Fibroblast of the aortic adventitia (primary cell): ENCODE data around the gene STBD1. TPM values are rescaled to one million over a fixed set of nuclear protein-coding genes. Genes with fewer than 3 reads are reported as not detected.

Experiments used
- DNase-seq: peaks from one replicate; pipeline ENCODE4 v3.0.0-alpha.2; 2010; ENCODE audit warnings: low read depth
- H3K4me3 ChIP-seq: 2 replicates; pipeline ENCODE4 v1.5.1; 2011; ENCODE audit warnings: low read depth, mild to moderate bottlenecking, control low read depth, low read length, moderate library complexity
- total RNA-seq: library from RNA; depleted of rRNA; stranded (reverse); fragments of >200 nt; gene quantifications from 2 replicates; pipeline ENCODE4 v1.2.3, GENCODE V29; 2012; ENCODE audit warnings: low replicate concordance
- TF ChIP-seq, protein P1 (sequence below): IDR thresholded peaks from 2 replicates; pipeline ENCODE4 v1.5.1; 2011; ENCODE audit warnings: mild to moderate bottlenecking, low read length, control low read depth, inconsistent platforms; ENCODE audit not compliant: insufficient read depth

The STBD1 gene
- total RNA-seq, 1 donor: 3.6 TPM

DNA sequence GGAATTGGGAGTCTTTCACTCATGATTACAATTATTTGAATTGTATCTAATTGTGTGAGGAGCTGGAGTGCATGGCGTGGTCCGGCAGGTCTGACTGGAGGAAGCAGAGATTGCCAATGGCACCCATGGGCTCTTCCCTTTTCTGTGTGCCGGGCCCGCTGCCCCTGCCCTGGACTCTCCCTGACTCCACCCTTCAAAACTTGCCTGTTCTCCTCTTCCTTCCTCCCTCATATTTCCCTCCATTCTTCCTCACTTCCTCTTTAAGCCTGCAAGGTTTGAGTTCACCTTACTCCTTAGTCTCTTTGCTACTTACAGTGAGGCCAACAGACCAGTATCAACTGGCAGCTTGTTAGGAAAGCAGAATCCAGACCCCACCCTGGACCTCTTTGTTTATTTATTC, 6.5 kb upstream of the STBD1 start:
- no peak overlapping the region for H3K4me3 ChIP-seq
- DNase-seq: no peak
- TF ChIP-seq, protein P1, sequence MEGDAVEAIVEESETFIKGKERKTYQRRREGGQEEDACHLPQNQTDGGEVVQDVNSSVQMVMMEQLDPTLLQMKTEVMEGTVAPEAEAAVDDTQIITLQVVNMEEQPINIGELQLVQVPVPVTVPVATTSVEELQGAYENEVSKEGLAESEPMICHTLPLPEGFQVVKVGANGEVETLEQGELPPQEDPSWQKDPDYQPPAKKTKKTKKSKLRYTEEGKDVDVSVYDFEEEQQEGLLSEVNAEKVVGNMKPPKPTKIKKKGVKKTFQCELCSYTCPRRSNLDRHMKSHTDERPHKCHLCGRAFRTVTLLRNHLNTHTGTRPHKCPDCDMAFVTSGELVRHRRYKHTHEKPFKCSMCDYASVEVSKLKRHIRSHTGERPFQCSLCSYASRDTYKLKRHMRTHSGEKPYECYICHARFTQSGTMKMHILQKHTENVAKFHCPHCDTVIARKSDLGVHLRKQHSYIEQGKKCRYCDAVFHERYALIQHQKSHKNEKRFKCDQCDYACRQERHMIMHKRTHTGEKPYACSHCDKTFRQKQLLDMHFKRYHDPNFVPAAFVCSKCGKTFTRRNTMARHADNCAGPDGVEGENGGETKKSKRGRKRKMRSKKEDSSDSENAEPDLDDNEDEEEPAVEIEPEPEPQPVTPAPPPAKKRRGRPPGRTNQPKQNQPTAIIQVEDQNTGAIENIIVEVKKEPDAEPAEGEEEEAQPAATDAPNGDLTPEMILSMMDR: no peak

DNA sequence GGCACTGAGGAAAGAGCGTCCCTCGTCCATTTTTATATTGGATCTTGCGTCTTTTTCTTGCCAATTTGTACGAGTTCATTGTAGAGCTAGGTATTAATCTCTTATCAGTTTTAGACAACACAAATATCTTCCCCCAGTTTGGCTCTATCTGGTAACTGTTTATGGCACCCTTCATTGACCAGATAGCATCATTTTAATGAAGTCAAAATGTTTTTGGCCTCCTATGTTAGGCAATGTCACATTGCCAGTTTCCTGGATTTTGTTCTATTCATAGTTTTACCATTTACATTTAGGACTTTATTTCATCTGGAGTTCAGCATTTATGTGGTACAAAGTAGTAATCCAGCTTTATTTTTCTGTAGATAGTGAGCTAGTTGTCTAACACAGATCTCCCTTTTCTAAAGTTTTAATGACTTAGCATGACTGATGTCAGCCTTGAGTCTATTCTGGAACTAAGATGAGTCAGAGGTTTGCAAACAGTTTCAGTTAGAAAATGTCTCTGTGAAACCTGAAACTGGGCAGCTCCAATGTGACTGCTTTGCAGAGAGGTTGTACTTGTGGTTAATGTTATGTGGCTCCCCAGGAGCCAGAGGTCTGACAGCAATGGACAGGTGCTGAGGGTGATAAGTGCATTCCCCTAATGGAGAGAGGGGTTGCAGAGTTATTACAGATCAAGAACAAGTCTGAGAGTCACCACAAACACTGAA, 5.3 kb upstream of the STBD1 start:
- TF ChIP-seq, protein P1: no peak
- DNase-seq: peak; percentile 64
- H3K4me3 ChIP-seq: no peak overlapping the region

DNA sequence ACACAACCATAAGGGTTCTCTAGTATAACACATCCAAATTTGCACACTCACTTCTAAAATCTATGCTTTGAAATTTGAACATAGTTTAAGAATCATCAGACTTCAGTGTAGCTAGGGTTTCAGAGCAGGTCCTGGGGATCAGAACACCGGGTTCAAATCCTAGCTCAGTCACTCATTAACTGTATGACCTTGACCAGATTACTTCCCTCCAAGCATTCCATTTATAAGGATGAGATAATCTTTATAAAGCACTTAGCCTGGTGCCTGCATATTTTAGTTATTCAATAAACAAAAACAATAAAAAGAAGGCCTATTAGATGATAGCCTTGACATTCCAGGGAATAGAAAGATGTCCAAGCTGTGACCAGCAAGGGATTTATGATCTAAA, 4.8 kb upstream of the STBD1 start:
- DNase-seq: no peak
- no peak overlapping the region for H3K4me3 ChIP-seq

DNA sequence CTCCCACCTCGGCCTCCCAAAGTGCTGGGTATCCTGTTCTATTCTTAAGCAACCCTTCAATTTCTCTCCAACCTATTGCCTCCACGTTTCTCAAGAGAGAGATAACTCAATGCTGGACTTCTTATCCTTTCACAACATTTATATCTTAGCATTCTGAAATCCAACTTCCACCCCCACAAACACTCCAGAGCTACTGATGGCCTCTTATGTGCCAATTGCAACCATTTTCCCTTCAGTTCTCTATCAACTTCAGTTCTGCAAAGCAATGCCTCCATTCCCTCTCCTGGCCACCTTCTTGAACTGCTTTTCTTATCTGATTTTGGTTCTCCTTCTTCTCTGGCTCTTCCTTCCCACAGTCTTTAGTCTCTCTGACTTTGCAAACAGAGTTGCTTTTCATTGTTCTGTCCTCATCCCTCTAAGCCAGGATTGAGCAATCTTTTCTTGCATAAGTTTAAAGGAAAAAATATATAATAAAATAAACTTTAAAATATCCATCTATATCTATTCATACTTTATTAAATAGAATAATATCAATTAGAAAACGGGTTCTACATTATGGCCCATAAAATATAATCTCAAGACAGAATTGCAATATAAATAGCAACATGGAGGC, 3.6 kb upstream of the STBD1 start:
- TF ChIP-seq, protein P1: no peak
- H3K4me3 ChIP-seq: no peak overlapping the region
- DNase-seq: peak; percentile 49

More for the DNA sequence above, 4.8 kb upstream of the STBD1 start:
- TF ChIP-seq, protein P1: no peak

DNA sequence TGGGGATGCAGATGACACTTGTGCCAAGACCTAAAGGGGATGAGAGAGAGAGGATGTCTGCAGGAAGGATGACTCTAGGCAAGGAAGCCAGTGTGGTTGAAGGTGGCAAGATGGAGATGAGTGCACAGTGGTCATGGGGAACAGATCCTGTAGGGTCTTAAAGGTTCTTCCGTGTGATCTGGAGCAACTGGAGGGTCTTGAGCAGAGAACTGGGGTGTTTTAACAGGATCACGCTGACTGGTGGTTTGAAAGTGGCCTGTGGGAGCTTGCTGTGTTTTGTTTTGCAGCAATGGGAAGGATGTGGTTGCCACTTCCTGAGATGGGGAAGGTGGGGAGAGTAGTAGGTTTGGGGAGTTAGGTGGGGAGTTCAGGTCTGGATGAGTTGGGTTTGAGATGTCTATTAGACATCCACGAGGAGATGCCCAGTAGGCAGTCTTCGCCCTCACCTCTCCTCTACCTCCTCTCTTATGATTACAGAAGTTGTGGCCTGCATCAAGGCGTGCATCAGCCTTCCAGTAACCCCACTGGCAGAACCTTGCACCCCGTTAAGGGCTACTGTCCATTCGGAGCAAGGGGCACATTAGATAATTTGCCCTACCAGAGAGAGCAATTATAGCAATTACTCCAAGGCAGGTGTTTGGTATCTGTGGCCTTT, 1.4 kb upstream of the STBD1 start:
- peak overlapping the region; percentile 86 for H3K4me3 ChIP-seq
- TF ChIP-seq, protein P1: no peak

DNA sequence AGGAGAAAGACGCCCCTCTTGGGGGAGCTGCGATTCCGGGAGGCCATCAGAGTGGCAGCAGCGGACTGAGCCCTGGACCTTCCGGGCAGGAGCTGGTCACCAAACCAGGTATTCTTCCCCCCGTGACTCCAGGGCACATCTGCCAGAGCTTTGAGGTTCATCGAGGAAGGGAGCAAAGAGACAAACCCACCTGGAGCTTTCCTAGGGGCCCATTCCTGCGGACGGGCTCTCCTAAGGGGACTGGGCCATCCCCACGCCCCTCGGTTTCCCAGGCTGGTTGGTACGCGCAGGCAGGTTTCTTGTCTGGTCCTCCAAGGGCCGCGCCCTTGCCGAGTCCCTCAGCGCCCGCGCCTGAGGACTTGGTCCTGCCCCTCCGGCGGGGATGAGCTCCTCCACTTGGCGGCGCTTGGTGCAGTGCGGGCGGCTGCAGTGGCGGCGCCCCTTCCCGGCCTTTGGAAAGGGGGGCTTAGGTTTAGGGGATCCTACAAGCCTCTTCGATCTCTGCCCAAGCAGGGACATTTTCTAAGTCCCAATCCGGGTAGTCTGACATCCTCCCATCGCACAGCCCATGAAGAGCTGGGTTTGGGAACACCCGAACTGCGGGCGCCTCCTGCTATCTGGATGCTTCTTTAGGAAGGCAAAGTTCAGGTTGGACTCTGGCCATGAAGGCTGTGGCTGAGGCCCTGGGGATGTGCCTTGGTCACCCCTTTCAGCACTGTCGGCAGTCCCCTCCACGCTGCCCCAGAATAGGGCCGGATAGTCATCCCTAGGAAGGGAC, 538 bp downstream of the STBD1 start:
- TF ChIP-seq, protein P1: peak; percentile 54
- DNase-seq: peak; percentile 41
- H3K4me3 ChIP-seq: peak overlapping the region; percentile 86

More for the DNA sequence above, 1.4 kb upstream of the STBD1 start:
- DNase-seq: no peak
